ENCODE measurements around the gene IGDCC3. TPM values are rescaled to one million over a fixed set of nuclear protein-coding genes. Genes with fewer than 3 reads are reported as not detected.

The IGDCC3 gene
- total and polyA plus RNA-seq, 2 donors (not counting 1 experiment from before 2014, with no cell fraction given): not detected

- peaks cover 8% of the 10 kb centered on the region for H3K4me1 Mint-ChIP-seq
- H3K4me3 Mint-ChIP-seq: no peak overlapping the region
- Histone ChIP-seq H3K4me2 (replicated peaks; ENCODE audit: low read depth, low read length, poor library complexity, severe bottlenecking) (no peak overlapping the region), H3K9me3 (ENCODE audit: control extremely low read depth in 1 of 3, control insufficient read depth in 2 of 3, insufficient read depth in 1 of 3, low read length in 2 of 3) (peaks cover 0 to 3% (median 0%) of the 10 kb centered on the region in 3 donors), H3K9ac (ENCODE audit: low read length) (no peak overlapping the region), H3K36me3 (replicated peaks in 1 of 2; ENCODE audit: control extremely low read depth in 1 of 2, control insufficient read depth in 1 of 2, extremely low read depth in 1 of 2, insufficient read depth in 2 of 2, low read length in 1 of 2) (no peaks in the 10 kb centered on the region), H3K79me2 (ENCODE audit: control insufficient read depth, insufficient read depth, low read length) (no peaks in the 10 kb centered on the region), H3K4me1 (ENCODE audit: control insufficient read depth in 2 of 2, insufficient read depth in 2 of 2, low read length in 2 of 2) (peaks cover 11 to 17% of the 10 kb centered on the region in 2 donors), H2AFZ (ENCODE audit: insufficient read depth, low read depth, low read length, poor library complexity, severe bottlenecking) (no peak overlapping the region), H3K27ac (ENCODE audit: low read length in 2 of 2) (no peak overlapping the region), H3K4me3 (ENCODE audit: control extremely low read depth in 1 of 5, extremely low read depth in 1 of 5, insufficient read depth in 1 of 5, low read depth in 2 of 5, low read length in 4 of 5) (no peak overlapping the region), H4K20me1 (ENCODE audit: control insufficient read depth, insufficient read depth, low read length, poor library complexity, severe bottlenecking) (no peaks in the 10 kb centered on the region), H3K27me3 (replicated peaks in 1 of 4; ENCODE audit: control extremely low read depth in 1 of 4, control insufficient read depth in 3 of 4, insufficient read depth in 4 of 4, low read length in 3 of 4) (peaks cover 0 to 52% (median 28%) of the 10 kb centered on the region in 4 experiments)
- H3K27me3 Mint-ChIP-seq: peaks cover 60% of the 10 kb centered on the region
- WGBS (ENCODE audit: insufficient coverage): 93% methylated on average over 12 of the region's 13 CpGs
- intact Hi-C loops (cut with micrococcal nuclease): no loop called here
- CTCF ChIA-PET: no interaction called here
- no peak for TF ChIP-seq EZH2 (IDR thresholded peaks at IDR 0.05; ENCODE audit: borderline replicate concordance, insufficient read depth, low read depth, low read length, poor library complexity, severe bottlenecking)
- no peak for TF ChIP-seq CTCF (IDR thresholded peaks at IDR 0.05)
- ATAC-seq (ENCODE audit: low read depth) (no peak), DNase-seq (no peak)
- POLR2A ChIA-PET: no interaction called here
- no peaks in the 10 kb centered on the region for H3K9me3 Mint-ChIP-seq (ENCODE audit: insufficient read depth)
- no peak overlapping the region for H3K27ac Mint-ChIP-seq
Observed at GRCh38 chr15:65393091-65393490, 15.3 kb upstream of the IGDCC3 start.

- Histone ChIP-seq H3K4me1 (ENCODE audit: control insufficient read depth in 2 of 2, insufficient read depth in 2 of 2, low read length in 2 of 2) (peaks cover 11 to 17% of the 10 kb centered on the region in 2 donors), H3K4me3 (ENCODE audit: control extremely low read depth in 1 of 5, extremely low read depth in 1 of 5, insufficient read depth in 1 of 5, low read depth in 2 of 5, low read length in 4 of 5) (no peak overlapping the region), H3K79me2 (ENCODE audit: control insufficient read depth, insufficient read depth, low read length) (no peaks in the 10 kb centered on the region), H3K9ac (ENCODE audit: low read length) (no peak overlapping the region), H3K4me2 (replicated peaks; ENCODE audit: low read depth, low read length, poor library complexity, severe bottlenecking) (no peak overlapping the region), H4K20me1 (ENCODE audit: control insufficient read depth, insufficient read depth, low read length, poor library complexity, severe bottlenecking) (no peaks in the 10 kb centered on the region), H3K27me3 (replicated peaks in 1 of 4; ENCODE audit: control extremely low read depth in 1 of 4, control insufficient read depth in 3 of 4, insufficient read depth in 4 of 4, low read length in 3 of 4) (peaks cover 0 to 49% (median 24%) of the 10 kb centered on the region in 4 experiments), H2AFZ (ENCODE audit: insufficient read depth, low read depth, low read length, poor library complexity, severe bottlenecking) (no peak overlapping the region), H3K27ac (ENCODE audit: low read length in 2 of 2) (no peak overlapping the region), H3K9me3 (ENCODE audit: control extremely low read depth in 1 of 3, control insufficient read depth in 2 of 3, insufficient read depth in 1 of 3, low read length in 2 of 3) (peaks cover 0 to 3% (median 0%) of the 10 kb centered on the region in 3 donors), H3K36me3 (replicated peaks in 1 of 2; ENCODE audit: control extremely low read depth in 1 of 2, control insufficient read depth in 1 of 2, extremely low read depth in 1 of 2, insufficient read depth in 2 of 2, low read length in 1 of 2) (no peaks in the 10 kb centered on the region)
- H3K27me3 Mint-ChIP-seq: peaks cover 56% of the 10 kb centered on the region
- H3K9me3 Mint-ChIP-seq (ENCODE audit: insufficient read depth): no peaks in the 10 kb centered on the region
- 85% methylated on average over 2 of the region's 2 CpGs for WGBS (ENCODE audit: insufficient coverage)
- no peak for ATAC-seq (ENCODE audit: low read depth)
- H3K4me1 Mint-ChIP-seq: peaks cover 8% of the 10 kb centered on the region
- CTCF ChIA-PET: interaction anchor here (2.0 kb wide), 1 partner anchor 8 kb away, joined by 7 read pairs; no protein-coding TSS in a partner anchor
- POLR2A ChIA-PET: no interaction called here
- no peak overlapping the region for H3K27ac Mint-ChIP-seq
- no peak for DNase-seq
- TF ChIP-seq EZH2 (IDR thresholded peaks at IDR 0.05; ENCODE audit: borderline replicate concordance, insufficient read depth, low read depth, low read length, poor library complexity, severe bottlenecking): no peak
- TF ChIP-seq CTCF (IDR thresholded peaks at IDR 0.05): no peak
- no peak overlapping the region for H3K4me3 Mint-ChIP-seq
- intact Hi-C loops (cut with micrococcal nuclease): no loop called here
Observed at GRCh38 chr15:65392368-65392767, 14.6 kb upstream of the IGDCC3 start.
